GM18511 (cell line): Measurements from ENCODE around the gene GYG2.
"Not testable (repeated sequence)": the region's sequence is repeated elsewhere in the genome, so short reads cannot be mapped to it uniquely, and the experiment has no call there.

Experiments
- ATAC-seq: cut with Tn5 transposase; IDR thresholded peaks from one replicate; pipeline ENCODE4 v1.9.1; 2021; ENCODE audit warnings: mild to moderate bottlenecking, moderate library complexity; ENCODE audit not compliant: unreplicated experiment

The GYG2 gene

DNA sequence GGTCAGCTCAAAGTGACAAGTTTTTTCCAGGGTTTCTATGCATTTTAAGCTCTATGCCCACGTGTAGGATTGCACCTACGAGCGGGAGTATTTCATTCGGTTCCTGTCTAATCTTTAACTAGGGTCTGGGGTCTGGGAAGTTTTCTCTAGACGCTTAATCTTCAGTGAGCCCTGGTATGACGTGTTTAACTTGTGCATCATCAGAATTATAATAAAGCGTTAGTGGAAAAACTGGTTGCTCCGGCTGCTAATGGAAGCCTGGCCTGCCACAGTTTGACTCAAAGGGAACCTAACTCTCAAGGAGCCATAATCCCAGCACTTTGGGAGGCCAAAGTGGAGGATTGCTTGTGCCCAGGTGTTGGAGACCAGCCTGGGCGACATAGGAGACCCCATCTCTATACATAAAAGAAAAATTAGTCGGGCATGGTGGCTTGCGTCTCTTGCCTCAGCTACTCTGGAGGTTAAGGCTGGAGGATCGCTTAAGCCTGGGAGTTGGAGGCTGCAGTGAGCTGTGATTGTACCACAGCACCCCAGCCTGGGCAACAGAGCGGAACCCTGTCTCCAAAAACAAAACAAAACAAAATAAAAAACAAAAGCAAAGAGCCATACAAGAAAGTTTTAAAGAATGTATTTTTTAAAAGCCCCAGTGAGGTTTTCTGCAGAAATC is 70.2 kb downstream of the GYG2 start:
- ATAC-seq: no peak

DNA sequence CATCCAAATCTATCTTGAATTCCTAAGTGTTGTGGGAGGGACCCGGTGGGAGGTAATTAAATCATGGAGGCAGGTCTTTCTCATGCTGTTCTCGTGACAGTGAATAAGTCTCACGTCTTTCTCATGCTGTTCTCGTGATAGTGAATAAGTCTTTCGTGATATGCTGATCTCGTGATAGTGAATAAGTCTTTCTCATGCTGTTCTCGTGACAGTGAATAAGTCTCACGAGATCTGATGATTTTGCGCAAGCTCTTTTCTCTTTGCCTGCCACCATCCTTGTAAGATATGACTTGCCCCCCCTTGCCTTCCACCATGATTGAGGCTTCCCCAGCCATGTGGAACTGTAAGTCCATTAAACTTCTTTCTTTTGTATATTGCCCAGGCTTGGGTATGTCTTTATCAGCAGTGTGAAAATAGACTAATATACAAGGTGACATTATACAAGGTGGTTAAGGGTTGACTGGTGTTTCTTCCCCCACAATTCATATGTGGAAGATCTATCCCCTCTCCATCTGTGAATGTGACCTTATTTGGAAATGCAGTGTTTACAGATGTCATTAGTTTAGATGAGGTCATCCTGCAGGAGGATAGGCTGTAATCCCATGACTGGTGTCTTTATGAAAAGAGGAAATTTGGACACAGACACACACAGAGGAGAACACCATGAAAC is 72.8 kb downstream of the GYG2 start:
- no peak for ATAC-seq

DNA sequence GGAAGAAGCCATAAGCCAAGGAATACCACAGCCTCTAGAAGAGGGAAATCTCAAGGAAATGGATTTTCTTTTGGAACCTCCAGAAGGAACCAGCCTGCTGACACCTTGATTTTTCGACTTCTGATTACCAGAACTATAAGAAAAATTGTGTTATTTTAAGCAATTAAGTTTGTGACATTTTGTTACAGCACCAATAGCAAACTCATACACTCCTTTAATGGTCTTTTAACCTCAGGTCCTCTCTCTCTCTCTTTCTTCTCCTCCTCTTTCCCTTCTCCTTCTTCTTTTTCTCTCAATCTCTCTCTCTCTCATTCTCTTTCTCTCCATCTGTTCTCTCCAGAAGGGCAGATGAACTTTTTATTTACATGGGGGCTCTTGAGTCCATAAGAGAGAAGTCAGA is 74.1 kb downstream of the GYG2 start:
- ATAC-seq: no peak

DNA sequence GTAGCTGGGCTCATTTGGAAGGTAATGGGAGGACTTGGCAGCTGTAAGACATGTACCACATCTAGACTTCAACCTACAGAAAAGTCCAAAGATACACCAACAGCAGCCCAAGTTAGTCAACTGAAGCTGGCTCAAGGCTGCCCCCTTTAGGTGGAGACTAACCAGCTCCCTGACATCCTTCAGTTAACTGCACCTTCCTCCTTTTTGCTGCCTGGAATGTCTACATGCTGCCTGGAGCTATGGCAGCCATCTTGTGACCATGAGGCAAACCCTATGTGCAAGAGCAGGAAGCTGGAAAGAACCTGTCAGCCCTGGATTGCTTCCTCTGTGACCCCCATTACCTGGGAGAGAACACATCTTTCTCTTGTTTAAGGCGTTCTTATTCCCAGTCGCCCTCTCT is 74.6 kb downstream of the GYG2 start:
- no peak for ATAC-seq

DNA sequence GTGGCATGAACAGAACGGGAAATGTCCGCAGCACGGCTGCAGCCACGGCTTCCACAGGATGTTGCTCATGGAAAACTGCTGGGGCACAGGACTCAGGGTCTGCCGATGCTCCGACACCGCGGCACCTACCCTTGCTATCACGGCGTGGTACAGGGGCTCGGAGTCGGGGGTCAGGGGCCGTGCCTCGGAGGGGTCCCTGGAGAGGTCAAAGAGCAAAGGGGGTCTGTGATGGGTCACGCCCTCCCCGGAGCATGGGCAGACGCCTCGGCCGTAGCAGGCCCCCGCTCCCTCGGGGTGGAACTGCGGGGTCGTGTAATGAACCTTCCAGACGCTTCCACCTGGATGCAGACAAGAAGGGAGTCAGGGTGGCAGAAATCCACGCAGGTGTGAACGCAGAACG is 78.6 kb downstream of the GYG2 start:
- no peak for ATAC-seq

DNA sequence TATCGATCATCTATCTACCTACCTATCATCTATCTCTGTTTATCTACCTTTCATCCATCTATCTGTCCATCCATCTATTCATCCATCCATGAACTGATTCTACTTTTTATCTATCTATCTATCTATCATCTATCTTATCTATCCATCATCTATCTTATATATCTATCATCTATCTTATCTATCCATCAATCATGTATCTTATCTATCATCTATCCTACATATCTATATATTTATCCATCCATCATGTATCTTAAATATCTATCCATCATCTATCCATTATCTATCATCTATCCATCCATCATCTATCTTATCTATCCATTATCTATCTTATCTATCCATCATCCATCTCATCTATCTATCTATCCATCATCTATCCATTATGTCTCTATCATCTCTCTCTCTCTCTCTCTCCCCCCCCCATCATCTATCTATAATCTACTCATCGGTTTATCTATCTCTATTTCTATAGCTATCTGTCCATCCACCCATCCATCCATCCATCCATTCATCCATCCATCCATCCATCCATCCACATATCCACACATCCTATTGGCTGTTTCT is 79.5 kb downstream of the GYG2 start:
- ATAC-seq: no peak

DNA sequence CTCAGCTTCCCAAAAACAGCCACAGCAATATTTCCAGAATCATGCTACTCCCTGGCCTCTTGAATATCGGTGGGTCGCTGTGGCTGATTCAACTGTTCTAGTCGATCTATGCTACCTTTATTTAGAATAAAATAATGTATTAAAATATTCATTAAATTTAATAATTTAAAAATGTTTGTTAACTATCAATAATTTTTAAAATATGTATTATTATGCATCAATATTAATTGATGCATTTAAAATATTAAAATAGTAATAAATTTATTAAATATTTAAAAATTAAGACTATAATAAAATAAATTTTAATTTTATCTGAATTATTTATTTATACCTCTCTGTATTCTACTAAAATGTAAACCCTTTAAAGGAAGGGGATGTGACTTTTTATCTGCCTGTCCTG is 81.4 kb downstream of the GYG2 start:
- no peak for ATAC-seq

DNA sequence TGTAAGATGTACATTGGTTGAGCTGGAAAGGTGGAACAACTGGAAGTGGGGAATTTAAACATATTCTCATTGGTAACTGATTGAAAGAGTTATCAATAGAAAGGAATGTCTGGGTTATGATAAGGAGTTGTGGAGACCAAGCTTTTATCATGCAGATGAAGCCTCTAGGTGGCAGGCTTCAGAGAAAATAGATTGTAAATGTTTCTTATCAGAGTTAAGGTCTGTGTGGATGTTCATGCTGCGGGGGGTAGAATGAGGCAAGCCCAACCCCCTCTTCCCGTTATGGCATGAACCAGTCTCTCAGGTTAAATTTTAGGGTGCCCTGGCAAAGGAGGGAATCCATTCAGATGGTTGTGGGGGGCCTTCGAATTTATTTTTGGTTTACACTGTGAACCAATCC is 84.4 kb downstream of the GYG2 start:
- no peak for ATAC-seq

DNA sequence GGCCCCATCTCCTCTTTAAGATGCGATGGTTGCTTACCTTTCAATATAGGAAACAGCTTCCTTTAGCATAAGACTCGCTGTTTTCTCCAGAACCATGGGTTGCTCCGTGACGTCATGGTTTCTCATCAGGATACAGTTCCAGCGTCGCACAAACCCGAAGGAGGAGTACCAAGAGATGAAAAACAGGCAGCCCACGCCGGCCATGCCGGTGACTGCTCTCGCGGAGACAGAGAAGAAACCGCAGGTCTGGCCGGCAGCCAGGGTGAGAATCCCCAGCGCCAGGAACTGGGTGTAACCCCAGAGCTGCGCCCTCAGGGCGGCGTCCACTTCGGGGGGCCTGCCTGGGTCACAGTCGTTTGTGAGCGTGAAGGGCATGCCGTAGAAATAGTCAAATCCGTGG is 89.0 kb downstream of the GYG2 start:
- no peak for ATAC-seq

DNA sequence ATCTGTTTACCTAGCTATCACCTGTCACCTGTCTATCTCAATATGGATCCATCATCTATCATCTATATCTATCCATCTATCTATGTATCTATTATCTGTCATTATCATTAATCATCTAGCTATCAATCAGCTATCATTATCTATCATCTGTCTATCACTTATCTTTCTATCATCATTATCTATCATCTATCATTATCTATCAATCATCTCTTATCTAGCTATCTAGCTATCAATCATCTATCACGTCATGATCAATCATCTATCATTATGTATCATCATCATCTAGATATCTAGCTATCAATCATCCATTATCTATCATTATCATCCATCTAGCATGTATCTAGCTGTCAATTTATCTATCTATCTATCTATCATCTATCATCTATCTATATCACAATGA is 92.5 kb downstream of the GYG2 start:
- no peak for ATAC-seq

DNA sequence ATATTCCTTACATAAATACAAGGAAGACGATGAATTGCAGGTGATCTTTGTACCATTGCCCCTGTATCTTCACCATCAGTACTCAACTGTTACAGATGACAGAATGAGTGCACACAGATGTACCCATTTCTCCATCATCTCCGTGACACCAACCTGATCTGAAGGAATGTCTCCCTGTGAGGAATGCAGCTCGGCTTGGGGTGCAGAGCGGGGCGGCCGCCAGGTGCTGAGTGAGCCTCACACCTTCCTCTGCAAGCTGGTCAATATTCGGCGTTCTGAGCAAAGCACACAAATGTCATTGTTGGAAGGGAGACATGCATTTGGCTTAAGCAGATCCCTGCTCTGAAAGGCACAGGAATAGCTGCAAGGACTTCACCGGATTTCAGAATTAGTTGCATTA is 93.0 kb downstream of the GYG2 start:
- no peak for ATAC-seq

DNA sequence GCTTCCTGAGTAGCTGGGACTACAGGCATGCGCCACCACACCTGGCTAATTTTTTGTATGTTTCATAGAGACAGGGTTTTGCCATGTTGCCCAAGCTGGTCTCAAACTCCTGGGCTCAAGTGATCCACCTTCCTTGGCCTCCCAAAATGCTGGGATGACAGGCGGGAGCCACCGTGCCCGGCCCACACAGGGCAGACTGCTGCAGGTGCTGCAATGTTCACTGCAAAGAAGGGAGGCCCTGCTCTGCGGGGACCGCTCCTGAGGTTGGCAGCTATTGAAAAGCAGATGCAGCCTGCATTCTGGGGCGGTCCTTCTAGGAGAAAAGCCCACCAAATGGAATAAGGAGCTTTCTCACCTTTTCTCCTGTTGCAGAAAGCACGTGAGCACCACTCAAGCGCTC is 95.4 kb downstream of the GYG2 start:
- ATAC-seq: no peak

DNA sequence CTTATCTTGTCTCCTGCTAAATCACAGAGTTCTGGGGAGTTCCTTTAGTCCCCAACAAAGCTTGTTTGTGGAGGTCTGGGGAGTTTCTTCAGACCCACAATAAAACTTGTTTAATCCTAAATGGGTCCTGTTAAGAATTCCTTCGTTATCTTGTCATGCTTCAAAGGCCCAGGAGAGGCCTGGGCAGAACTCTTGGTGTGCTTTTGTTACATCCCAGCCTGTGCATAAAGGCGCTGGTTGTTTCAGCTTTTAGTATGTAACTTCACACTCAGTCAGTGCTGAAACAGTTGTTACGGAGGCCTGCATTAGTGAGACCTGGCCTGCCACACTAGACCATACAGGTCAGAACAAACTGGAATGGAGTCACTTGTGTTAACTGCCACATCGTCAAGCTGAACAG is 97.5 kb downstream of the GYG2 start:
- not testable (repeated sequence) for ATAC-seq

DNA sequence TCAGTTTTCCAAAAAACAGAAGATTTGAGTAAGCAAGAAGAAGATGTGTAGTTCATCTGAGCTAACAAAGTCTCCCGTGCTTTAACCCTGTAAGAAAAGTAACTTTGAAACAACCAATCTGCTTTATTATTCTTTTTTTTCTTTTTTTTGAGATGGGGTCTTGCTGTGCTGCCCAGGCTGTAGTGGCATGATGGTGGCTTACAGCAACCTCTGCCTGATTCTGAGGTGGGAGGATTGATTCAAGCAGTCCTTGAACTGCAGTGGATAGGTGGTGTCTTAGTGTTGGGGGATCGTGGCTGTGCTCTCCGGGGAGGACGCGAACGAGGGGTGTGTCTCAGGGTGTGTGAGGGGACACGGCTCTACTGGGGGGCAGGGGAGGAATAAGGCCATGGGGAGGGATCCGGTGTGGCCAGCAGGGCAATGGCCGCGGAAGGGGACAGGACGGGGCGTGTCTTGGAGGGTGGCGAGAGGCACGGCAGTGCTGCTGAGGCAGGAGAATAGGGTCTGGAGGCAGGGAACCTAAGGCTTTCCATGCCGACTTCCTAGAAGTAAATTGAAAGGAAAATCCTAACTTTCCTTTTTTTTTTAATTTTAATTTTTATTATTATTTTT is 98.0 kb downstream of the GYG2 start:
- no peak for ATAC-seq

DNA sequence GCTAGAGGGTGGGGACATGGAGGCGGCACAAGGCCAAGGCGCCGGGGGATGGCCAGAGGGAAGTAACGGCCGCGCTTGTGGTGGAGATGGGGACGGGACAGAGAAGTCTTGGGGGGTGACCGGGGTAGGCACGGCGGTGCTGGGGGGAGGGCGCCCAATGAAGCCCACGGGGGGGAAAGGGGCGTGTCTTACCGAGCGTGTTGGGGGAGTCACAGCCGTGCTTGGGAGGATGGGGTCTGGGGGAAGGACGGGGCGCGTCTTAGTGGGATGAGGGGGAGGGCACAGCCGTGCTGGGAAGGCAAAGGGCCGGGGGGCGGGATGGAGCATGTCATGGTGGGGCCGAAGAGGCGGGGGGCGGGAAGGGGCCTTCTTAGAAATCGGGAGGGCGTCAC is 99.5 kb downstream of the GYG2 start:
- ATAC-seq: no peak

DNA sequence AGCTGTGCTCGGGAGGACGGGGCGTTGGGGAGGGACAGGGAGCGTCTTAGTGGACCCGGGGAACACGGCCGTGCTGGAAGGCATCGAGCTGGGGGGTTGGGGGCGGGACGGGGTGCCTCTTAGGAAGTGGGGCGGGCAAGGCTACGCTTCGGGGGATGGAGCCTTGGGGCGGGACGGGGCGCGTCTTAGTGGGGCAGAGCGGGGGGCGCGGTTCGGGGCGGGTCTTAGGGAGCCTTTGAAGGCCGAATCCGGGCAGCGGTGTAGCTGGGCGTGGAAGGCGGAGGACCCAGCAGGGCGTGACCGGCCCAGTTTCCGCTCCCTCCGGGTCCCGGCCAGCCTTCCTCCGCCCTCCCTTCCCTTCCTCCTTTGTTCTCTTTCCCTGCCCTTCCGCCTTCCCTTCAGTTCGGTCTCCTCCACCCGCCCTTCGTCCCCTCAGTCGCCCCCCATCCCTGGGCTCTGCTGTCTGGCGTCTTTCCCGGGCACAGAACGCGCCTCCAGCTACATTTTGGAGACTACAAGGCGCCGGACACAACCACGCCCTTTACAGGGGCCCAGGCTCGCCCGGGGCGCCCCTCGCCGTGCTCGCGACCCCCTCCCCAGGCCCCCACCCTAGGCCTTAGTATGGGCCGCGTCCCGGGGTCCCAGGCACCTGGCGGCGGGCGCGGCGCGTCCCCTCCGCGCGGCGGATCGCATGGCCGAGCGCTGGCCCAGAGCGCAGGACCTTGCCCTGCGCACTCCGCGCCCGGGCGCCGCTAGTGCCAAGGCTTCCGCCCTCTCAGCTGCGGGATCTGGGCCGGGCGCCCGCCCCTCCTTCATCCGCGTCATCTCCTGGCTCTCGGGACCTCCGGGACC is 100.1 kb downstream of the GYG2 start, which contains the start of gene ARSD:
ARSD (minus strand) TSS at position 757 of the 852 bp plus-strand sequence; CDS start at position 693, 64 bp downstream.
- peak; percentile 95 for ATAC-seq

DNA sequence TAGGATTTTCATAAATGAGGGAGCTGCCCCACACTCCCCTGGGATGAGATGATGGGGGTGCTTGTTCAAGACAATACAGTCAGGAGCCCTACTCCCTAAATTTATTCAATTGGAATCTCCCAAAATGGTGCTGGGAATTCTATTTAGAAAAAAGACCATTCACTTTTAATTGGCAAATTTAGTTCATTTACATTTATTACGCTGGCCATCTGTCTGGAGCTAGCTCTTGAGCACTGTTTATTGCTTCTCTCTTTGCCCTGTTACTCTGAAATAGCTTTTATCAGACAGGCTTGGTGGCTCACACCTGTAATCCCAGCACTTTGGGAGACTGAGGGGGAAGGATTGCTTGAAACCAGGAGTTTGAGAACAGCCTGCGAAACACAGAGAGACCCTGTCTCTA is 102.4 kb downstream of the GYG2 start:
- no peak for ATAC-seq

DNA sequence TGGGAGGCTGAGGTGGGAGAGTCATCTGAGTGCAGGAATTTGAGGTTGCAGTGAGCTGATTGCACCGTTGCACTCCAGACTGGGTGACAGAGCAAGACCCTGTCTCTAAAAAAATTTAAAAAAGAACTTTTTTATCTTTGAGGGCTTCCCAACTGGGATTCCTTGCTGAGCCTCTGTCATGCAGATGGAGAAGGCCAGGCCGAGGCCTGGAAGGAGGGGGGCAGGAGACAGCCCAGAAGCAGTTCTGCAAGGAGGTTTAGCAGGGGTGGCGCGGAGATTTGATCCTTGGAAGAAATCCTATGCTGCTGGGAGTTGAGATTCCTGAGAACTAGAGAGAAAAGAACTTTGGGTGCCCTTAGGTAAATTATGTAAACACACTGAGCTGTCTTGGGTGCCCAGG is 102.9 kb downstream of the GYG2 start:
- ATAC-seq: no peak
